Coronary artery (tissue), 2 donors: ENCODE data around the gene NAA80.
A peak's percentile ranks its signal among the peaks of the same experiment; 100 is the strongest.

Source experiments
- DNase-seq: peaks from one replicate; pipeline ENCODE4 v3.0.0-alpha.2; 2017; ENCODE audit warnings: low spot score
- H3K27ac ChIP-seq, 2 donors: fragments of 200-600 bp; sonication (generic); one replicate each; pipeline ENCODE4 v1.5.1; 2016 to 2019
- H3K4me3 ChIP-seq: fragments of 200-600 bp; sonication (generic); 2 replicates; pipeline ENCODE4 v1.5.1; 2016; ENCODE audit warnings: mild to moderate bottlenecking, moderate library complexity
- TF ChIP-seq, protein P1 (sequence below): fragments of 200-600 bp; sonication (generic); IDR thresholded peaks from one replicate; pipeline ENCODE4 v1.5.1; 2019; ENCODE audit warnings: antibody characterized with exemption

Gene NAA80

DNA sequence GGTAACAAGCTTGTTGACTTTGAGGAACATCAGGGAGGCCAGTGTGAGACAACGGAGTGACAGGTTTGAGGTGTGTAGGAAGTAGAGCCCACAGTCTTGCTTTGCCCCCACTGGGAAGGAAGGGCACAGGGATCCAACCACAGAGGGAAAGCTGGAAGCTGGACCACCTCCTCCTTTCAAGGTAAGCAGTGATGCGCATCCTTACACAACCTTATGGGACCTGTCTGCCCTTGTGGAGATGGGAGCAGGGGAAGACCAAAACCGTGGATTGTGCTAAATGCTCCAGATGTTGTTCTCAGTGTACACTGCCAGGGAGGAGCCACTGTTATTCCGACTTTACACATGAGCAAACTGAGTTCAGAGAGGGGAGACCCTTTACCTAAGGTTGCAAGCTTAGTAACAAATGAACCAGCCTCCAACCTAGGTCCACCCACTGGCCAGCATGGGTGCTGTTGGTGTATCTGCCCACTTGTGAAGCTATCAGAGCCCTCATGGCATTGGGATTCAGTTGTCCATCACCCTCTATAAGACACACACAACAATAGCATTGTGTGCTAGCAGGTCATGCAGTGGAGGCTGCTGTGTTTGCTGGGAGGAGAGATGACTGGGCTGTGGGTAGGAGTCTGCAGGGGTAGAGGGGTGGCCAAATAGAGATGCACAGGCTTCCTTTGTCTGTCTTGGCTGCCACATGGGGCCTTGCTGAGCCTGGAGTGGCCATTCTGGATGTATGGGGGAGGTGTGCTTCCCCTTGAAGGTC is 20.9 kb downstream of the NAA80 start:
- no peak overlapping the region for H3K4me3 ChIP-seq
- TF ChIP-seq, protein P1, sequence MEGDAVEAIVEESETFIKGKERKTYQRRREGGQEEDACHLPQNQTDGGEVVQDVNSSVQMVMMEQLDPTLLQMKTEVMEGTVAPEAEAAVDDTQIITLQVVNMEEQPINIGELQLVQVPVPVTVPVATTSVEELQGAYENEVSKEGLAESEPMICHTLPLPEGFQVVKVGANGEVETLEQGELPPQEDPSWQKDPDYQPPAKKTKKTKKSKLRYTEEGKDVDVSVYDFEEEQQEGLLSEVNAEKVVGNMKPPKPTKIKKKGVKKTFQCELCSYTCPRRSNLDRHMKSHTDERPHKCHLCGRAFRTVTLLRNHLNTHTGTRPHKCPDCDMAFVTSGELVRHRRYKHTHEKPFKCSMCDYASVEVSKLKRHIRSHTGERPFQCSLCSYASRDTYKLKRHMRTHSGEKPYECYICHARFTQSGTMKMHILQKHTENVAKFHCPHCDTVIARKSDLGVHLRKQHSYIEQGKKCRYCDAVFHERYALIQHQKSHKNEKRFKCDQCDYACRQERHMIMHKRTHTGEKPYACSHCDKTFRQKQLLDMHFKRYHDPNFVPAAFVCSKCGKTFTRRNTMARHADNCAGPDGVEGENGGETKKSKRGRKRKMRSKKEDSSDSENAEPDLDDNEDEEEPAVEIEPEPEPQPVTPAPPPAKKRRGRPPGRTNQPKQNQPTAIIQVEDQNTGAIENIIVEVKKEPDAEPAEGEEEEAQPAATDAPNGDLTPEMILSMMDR, result no peak
- H3K27ac ChIP-seq, result peak overlapping the region; percentile 56 to 71
- no peak for DNase-seq

DNA sequence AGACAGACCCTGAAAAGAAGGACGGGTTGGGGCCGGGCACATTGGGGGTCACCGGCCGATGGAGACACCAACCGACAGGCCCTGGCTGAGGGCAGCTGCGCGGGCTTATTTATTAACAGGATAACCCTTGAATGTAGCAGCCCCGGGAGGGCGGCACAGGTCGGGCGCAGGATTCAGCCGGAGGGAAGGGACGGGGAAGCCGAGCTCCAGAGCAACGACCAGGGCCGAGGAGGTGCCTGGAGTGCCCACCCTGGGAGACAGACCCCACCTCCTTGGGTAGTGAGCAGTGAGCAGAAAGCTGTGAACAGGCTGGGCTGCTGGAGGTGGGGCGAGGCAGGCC is 22.5 kb downstream of the NAA80 start:
- no peak overlapping the region for H3K4me3 ChIP-seq
- H3K27ac ChIP-seq, result no peak overlapping the region
- TF ChIP-seq, protein P1, result no peak
- DNase-seq, result no peak

DNA sequence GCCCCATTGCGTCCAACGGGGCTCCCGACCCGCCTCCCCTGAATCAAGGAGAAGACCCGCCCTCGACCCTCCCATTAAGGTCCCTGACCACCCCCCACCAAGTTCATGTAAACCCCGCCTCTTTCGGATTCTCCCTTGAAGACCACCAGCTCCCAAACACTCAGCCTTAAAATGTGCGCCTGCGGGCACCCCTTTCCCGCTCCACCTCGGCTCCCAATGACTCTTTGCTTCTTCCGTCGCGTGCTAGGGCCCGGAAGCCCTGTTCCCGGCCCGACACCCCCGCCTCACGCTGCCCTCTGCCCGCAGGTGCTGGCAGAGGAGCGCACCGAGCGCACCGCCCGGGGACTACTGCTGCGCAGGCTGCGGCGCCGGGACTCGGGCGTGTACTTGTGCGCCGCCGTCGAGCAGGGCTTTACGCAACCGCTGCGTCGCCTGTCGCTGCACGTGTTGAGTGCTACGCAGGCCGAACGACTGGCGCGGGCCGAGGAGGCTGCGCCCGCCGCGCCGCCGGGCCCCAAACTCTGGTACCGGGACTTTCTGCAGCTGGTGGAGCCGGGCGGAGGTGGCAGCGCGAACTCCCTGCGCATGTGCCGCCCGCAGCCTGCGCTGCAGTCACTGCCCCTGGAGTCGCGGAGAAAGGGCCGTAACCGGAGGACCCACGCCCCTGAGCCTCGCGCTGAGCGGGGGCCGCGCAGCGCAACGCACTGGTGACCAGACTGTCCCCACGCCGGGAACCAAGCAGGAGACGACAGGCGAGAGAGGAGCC is 23.0 kb downstream of the NAA80 start:
- TF ChIP-seq, protein P1, result no peak
- no peak overlapping the region for H3K4me3 ChIP-seq
- no peak overlapping the region for H3K27ac ChIP-seq
- DNase-seq, result no peak

DNA sequence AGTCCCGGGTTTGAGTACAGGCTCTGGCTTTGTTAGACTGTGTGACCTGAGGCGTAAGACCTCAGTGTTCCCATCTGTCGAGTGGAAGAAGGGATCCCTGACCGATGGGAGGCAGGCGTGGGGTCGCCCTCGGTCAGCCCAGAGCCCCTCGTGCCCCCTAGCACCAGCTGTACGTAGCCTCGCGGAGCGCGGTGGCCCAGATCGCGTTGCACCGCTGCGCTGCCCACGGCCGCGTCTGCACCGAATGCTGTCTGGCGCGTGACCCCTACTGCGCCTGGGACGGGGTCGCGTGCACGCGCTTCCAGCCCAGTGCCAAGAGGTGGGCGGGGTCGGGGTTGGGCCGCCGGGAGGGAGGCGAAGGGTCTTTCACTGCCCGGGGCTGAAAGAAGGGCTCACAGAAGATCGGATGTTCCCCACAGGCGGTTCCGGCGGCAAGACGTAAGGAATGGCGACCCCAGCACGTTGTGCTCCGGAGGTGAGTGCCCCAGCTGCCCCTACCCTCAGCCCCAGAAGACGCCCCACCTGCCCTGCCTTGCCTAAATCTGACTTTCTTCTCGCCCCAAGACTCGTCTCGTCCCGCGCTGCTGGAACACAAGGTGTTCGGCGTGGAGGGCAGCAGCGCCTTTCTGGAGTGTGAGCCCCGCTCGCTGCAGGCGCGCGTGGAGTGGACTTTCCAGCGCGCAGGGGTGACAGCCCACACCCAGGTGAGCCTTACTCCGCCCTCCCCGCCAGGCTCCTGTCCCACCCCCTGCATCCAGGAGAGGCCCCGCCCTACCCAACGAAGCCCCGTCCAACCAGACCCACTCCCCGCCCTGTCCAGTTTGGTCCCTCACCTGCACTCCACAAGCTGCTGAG is 23.8 kb downstream of the NAA80 start:
- no peak overlapping the region for H3K27ac ChIP-seq
- H3K4me3 ChIP-seq, result no peak overlapping the region
- TF ChIP-seq, protein P1, result no peak
- DNase-seq, result no peak

DNA sequence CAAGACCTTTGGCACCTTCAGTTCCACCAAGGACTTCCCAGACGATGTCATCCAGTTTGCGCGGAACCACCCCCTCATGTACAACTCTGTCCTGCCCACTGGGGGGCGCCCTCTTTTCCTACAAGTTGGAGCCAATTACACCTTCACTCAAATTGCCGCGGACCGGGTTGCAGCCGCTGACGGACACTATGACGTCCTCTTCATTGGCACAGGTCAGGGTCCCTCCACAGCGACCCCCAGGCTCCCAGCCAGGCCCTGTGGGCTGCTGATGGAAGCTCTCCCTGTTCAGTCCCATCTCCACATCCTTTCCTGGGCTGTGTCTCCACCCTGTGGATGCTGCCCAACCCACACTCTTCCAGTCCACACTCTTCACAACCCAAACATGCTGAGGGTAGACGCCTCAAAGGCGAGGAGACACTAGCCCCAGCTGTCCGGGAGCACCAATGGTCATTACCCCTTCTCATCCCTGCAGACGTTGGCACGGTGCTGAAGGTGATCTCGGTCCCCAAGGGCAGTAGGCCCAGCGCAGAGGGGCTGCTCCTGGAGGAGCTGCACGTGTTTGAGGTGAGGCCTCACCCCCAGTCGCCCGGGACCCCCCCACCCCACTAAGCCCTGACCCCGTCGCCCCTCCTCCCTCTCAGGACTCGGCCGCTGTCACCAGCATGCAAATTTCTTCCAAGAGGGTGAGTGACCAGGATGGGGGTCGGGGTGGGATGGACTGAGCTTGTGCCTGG is 24.7 kb downstream of the NAA80 start:
- no peak overlapping the region for H3K27ac ChIP-seq
- H3K4me3 ChIP-seq, result no peak overlapping the region
- no peak for DNase-seq
- TF ChIP-seq, protein P1, result peak; percentile 43

DNA sequence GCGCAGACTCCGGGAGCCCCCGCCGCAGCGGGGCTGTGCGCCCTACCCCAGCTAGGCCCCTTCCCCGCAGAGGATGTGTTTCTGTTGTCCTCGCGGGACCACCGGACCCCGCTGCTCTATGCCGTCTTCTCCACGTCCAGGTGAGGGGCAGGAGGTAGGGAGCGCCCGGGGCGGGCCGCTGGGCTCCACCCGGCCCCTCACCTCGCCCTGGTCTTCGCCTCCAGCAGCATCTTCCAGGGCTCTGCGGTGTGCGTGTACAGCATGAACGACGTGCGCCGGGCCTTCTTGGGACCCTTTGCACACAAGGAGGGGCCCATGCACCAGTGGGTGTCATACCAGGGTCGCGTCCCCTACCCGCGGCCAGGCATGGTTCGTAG is 25.5 kb downstream of the NAA80 start:
- Histone ChIP-seq H3K27ac (no peak overlapping the region), H3K4me3 (peak overlapping the region; percentile 64)
- TF ChIP-seq, protein P1, result no peak
- no peak for DNase-seq
